HCT116 (cell line): ENCODE measurements around the gene HCFC1. TPM values are rescaled to one million over a fixed set of nuclear protein-coding genes. Genes with fewer than 3 reads are reported as not detected.

ENCODE experiments used
- ATAC-seq: fragments of 200-7000 bp; cut with Tn5 transposase; 2 replicates; pipeline ENCODE4 v1.9.1; 2020; ENCODE audit warnings: mild to moderate bottlenecking, moderate library complexity
- BruUV-seq: library from RNA; stranded (reverse); fragments of 400-500 nt; replicated peaks from 2 replicates; lab custom pipeline; 2021; lab: Mats Ljungman, UMichigan
- CTCF ChIA-PET: fragments of 300-600 bp; sonication (Branson Sonifier 250); formaldehyde crosslinking; loops from one replicate; lab custom pipeline; 2021; ENCODE audit warnings: antibody characterized with exemption; lab: Charles Lee
- POLR2A ChIA-PET: fragments of 300-600, 350-600 bp; sonication (Branson Sonifier 250); formaldehyde crosslinking; loops from one replicate; lab custom pipeline; 2021; ENCODE audit warnings: antibody characterized with exemption; lab: Charles Lee
- RAD21 ChIA-PET, 2 experiments: fragments of 300-600 bp; sonication (Branson Sonifier 250); formaldehyde crosslinking; loops; one replicate each; lab custom pipeline; 2023; ENCODE audit warnings: low total read pairs in 2 of 2; ENCODE audit not compliant: uncharacterized antibody in 2 of 2, unreplicated experiment in 2 of 2, low non-redundant PET in 1 of 2; lab: Charles Lee
- DNase-seq: peaks from one replicate; pipeline ENCODE4 v3.0.0-alpha.2; 2010; ENCODE audit warnings: low read depth, low spot score
- H2AFZ ChIP-seq: fragments of 200-600 bp; shearing (Covaris generic), sonication (generic); 2 replicates; pipeline ENCODE4 v1.6.1; 2017; ENCODE audit warnings: low read depth, mixed run types, mixed read lengths, antibody characterized with exemption, low read length; ENCODE audit not compliant: poor library complexity, severe bottlenecking
- H3K27ac ChIP-seq: 2 replicates; pipeline ENCODE4 v1.5.1; 2012; ENCODE audit warnings: low read depth, low read length
- H3K27me3 ChIP-seq: fragments of 200-600 bp; sonication (generic); 2 replicates; pipeline ENCODE4 v1.6.1; 2016; ENCODE audit warnings: mixed run types, low read length, mixed read lengths; ENCODE audit not compliant: insufficient read depth
- H3K36me3 ChIP-seq, 2 experiments: fragments of 200-500 bp in 1 of 2; fragments of 200-600 bp in 1 of 2; sonication (Bioruptor generic) in 1 of 2; sonication (generic) in 1 of 2; 2 replicates each; pipeline versions ENCODE4 v1.5.1 to v1.6.1; 2014 to 2016; ENCODE audit warnings: low read length in 2 of 2, inconsistent platforms in 1 of 2, mixed read lengths in 1 of 2, mixed run types in 1 of 2; ENCODE audit not compliant: insufficient read depth in 2 of 2, control insufficient read depth in 1 of 2
- H3K4me1 ChIP-seq, 2 experiments: fragments of 200-600 bp in 1 of 2; sonication (generic) in 1 of 2; 2 replicates each; pipeline versions ENCODE4 v1.5.1 to v1.6.1; 2012 to 2017; ENCODE audit warnings: low read length in 2 of 2, inconsistent platforms in 1 of 2, mild to moderate bottlenecking in 1 of 2, mixed read lengths in 1 of 2, mixed run types in 1 of 2, moderate library complexity in 1 of 2; ENCODE audit not compliant: insufficient read depth in 2 of 2, control insufficient read depth in 1 of 2
- H3K4me2 ChIP-seq: fragments of 200-600 bp; sonication (generic); 2 replicates; pipeline ENCODE4 v1.6.1; 2017; ENCODE audit warnings: mixed run types, low read length, mixed read lengths
- H3K4me3 ChIP-seq, 2 experiments: fragments of 200-600 bp in 1 of 2; sonication (generic) in 1 of 2; replicated peaks in 1 of 2; 2 replicates each; pipeline ENCODE4 v1.5.1; 2011 to 2016; ENCODE audit warnings: low read length in 2 of 2, control low read depth in 1 of 2, low read depth in 1 of 2, mild to moderate bottlenecking in 1 of 2, mixed read lengths in 1 of 2, mixed run types in 1 of 2
- H3K79me2 ChIP-seq: fragments of 200-600 bp; sonication (generic); 2 replicates; pipeline ENCODE4 v1.6.1; 2017; ENCODE audit warnings: mild to moderate bottlenecking, mixed run types, low read length, moderate library complexity, mixed read lengths; ENCODE audit not compliant: insufficient read depth
- H3K9ac ChIP-seq: fragments of 200-600 bp; sonication (generic); 2 replicates; pipeline ENCODE4 v1.6.1; 2016; ENCODE audit warnings: low read length, mixed read lengths
- H3K9me2 ChIP-seq: fragments of 200-600 bp; sonication (generic), shearing (Covaris generic); 2 replicates; pipeline ENCODE4 v1.6.1; 2017; ENCODE audit warnings: mixed run types, mild to moderate bottlenecking, moderate library complexity; ENCODE audit not compliant: insufficient read depth
- H3K9me3 ChIP-seq, 2 experiments: fragments of 200-500 bp in 1 of 2; fragments of 200-600 bp in 1 of 2; sonication (Bioruptor generic) in 1 of 2; sonication (generic) in 1 of 2; 2 replicates each; pipeline ENCODE4 v1.6.1; 2014 to 2017; ENCODE audit warnings: low read length in 2 of 2, mixed read lengths in 2 of 2, inconsistent platforms in 1 of 2, low read depth in 1 of 2, mild to moderate bottlenecking in 1 of 2, mixed run types in 1 of 2, moderate library complexity in 1 of 2; ENCODE audit not compliant: control insufficient read depth in 1 of 2, insufficient read depth in 1 of 2
- H4K20me1 ChIP-seq: fragments of 200-600 bp; sonication (generic), shearing (Covaris generic); 2 replicates; pipeline ENCODE4 v1.6.1; 2017; ENCODE audit warnings: mixed run types, mild to moderate bottlenecking, moderate library complexity; ENCODE audit not compliant: insufficient read depth
- CEBPB ChIP-seq: IDR thresholded peaks from 2 replicates; pipeline ENCODE4 v1.6.1; 2012; ENCODE audit warnings: low read depth
- EGR1 ChIP-seq: IDR thresholded peaks from 2 replicates; pipeline ENCODE4 v1.6.1; 2012; ENCODE audit warnings: low read depth
- POLR2A ChIP-seq: IDR thresholded peaks from 2 replicates; pipeline ENCODE4 v1.7.0; 2011; ENCODE audit warnings: borderline replicate concordance; ENCODE audit not compliant: insufficient read depth, insufficient read length; ENCODE audit errors: extremely low read depth
- POLR2AphosphoS5 ChIP-seq: IDR thresholded peaks from 2 replicates; pipeline ENCODE4 v1.6.1; 2011; ENCODE audit warnings: mild to moderate bottlenecking, low read depth, low read length, moderate library complexity
- REST ChIP-seq: IDR thresholded peaks from 2 replicates; pipeline ENCODE4 v1.6.1; 2012; ENCODE audit warnings: low read depth
- ZFX ChIP-seq: fragments of 450-650 bp; IDR thresholded peaks from 2 replicates; pipeline ENCODE4 v1.6.1; 2017
- intact Hi-C: fragments of 100-400 bp; cut with micrococcal nuclease; formaldehyde crosslinking; loops from 2 replicates; pipeline ENCODE4 v1.10.0; 2022
- total RNA-seq: library from RNA; stranded (reverse); gene quantifications from one replicate; pipeline ENCODE4 v1.2.1, GENCODE V29; 2021; ENCODE audit not compliant: unreplicated experiment
- TF ChIP-seq, protein P1 (sequence below): IDR thresholded peaks from 2 replicates; pipeline ENCODE4 v1.6.1; 2012

The HCFC1 gene
- total RNA-seq, 1 experiment from 2014 or later, result 72.8 TPM

DNA sequence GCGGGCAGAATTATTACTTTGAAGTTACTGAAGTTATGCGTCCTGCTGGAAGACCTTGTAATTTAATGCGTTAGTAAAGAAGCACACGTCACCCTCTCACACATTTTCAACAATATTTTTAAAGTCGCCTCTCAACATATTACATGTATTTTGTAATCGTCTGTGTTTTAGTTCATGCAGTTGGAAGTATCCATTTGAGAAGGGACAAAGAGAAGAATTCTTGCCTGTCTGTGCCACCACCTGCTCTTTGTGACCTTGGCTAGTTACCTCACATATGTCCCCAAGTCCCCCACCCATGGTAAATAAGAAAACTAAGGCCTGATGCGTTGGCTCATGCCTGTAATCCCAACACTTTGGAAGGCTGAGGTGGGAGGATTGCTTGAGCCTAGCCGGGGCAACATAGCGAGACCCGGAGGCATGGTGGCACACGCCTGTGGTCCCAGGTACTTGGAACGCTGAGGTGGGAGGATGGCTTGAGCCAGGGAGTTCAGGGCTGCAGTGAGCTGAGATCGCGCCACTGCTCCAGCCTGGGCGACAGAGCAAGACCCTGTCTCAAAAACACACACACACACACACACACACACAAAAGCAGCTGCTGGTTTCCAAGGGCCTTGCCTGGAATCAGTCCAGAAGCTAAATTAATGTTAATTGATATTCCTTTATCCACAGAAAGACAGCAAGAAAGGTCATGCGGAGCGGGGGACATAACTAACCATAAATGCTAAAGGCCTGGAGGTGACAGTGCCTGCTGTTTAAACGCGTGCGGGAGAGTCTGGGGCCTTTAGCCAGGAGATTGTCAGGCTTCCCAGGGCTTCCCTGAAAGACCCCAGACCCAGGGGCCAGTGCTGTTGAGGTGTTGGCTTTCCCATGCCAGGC, 1.7 kb upstream of the HCFC1 start:
- H3K27ac ChIP-seq, result peak overlapping the region; percentile 90
- ChIA-PET RAD21 (no interaction called here), POLR2A (interaction anchor here (0.9 to 1.3 kb wide), 2 partner anchors 10 to 26 kb away, joined by 3 read pairs; no protein-coding TSS in a partner anchor), CTCF (no interaction called here)
- TF ChIP-seq ZFX (peak; percentile 16; the same call in 1 of the 2 replicates), EGR1 (no peak)
- H3K27me3 ChIP-seq, result no peaks in the 10 kb centered on the region
- peaks cover 0 to 6% of the 10 kb centered on the region in 2 experiments; a peak in 1 of 4 replicates for H3K36me3 ChIP-seq
- peak overlapping the region; percentile 46 to 75 for H3K4me3 ChIP-seq
- H3K4me2 ChIP-seq, result peak overlapping the region; percentile 85
- H3K9ac ChIP-seq, result peak overlapping the region; percentile 95
- H3K79me2 ChIP-seq, result peaks cover 37% of the 10 kb centered on the region
- H4K20me1 ChIP-seq, result no peaks in the 10 kb centered on the region
- BruUV-seq, result TSS peak; percentile 83
- H3K4me1 ChIP-seq, result peaks cover 12 to 28% of the 10 kb centered on the region in 2 experiments
- intact Hi-C loops, result loop anchor here (10.0 kb wide), 1 partner anchor 421 kb away; the partner anchor contains the start of gene RPL10
- no peak overlapping the region for H2AFZ ChIP-seq
- H3K9me2 ChIP-seq, result no peaks in the 10 kb centered on the region
- no peak for DNase-seq
- no peak for ATAC-seq
- no peaks in the 10 kb centered on the region for H3K9me3 ChIP-seq

GRCh38 chrX:153972368-153973126, 929 bp upstream of the HCFC1 start, which contains the start of gene TMEM187:
Gene TMEM187 (plus strand): TSS chrX:153972754. CDS start chrX:153982063, 9,309 bp downstream.
- peak within 1 kb of the TSS; percentile 99 for H3K9ac ChIP-seq
- ChIA-PET CTCF (no interaction called here), POLR2A (interaction anchor here (1.3 to 2.0 kb wide), 2 partner anchors 25 to 47 kb away, joined by 3 to 5 read pairs; partner anchors contain the start of gene ARHGAP4), RAD21 (no interaction called here)
- H3K9me3 ChIP-seq, result no peaks in the 10 kb centered on the region
- DNase-seq, result peak; percentile 76
- BruUV-seq, result no TSS peak
- intact Hi-C loops, result loop anchor here (10.0 kb wide), 1 partner anchor 422 kb away; the partner anchor contains the start of gene RPL10
- H3K4me1 ChIP-seq, result peaks cover 12 to 28% of the 10 kb centered on the region in 2 experiments
- H3K4me3 ChIP-seq, result peak within 1 kb of the TSS; percentile 75 to 78
- H4K20me1 ChIP-seq, result no peaks in the 10 kb centered on the region
- peak within 1 kb of the TSS; percentile 85 for H3K4me2 ChIP-seq
- H2AFZ ChIP-seq, result no peak within 1 kb of the TSS
- H3K27me3 ChIP-seq, result no peaks in the 10 kb centered on the region
- peak within 1 kb of the TSS; percentile 90 for H3K27ac ChIP-seq
- H3K79me2 ChIP-seq, result peaks cover 46% of the 10 kb centered on the region
- TF ChIP-seq, protein P1, sequence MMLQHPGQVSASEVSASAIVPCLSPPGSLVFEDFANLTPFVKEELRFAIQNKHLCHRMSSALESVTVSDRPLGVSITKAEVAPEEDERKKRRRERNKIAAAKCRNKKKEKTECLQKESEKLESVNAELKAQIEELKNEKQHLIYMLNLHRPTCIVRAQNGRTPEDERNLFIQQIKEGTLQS, result no peak
- TF ChIP-seq ZFX (peak; percentile 60; the same call in 1 of the 2 replicates), POLR2A (peak; percentile 46), REST (no peak), POLR2AphosphoS5 (peak; percentile 43; the same call in 1 of the 2 replicates), CEBPB (no peak)
- no peaks in the 10 kb centered on the region for H3K9me2 ChIP-seq
- peak; percentile 66 for ATAC-seq
- H3K36me3 ChIP-seq, result peaks cover 0 to 11% of the 10 kb centered on the region in 2 experiments; a peak in 1 of 4 replicates
